Endothelial cell of hepatic sinusoid (primary cell): ENCODE data around the gene DCXR.

ENCODE experiments used
- in situ Hi-C: cut with HindIII; loops from 2 replicates; pipeline ENCODE4 v1.10.0; 2017; ENCODE audit warnings: low sequenced_read_pairs

The DCXR gene

GRCh38 chr17:82003411-82004381, 33.8 kb downstream of the DCXR start:
- in situ Hi-C loops = no loop called here

GRCh38 chr17:82001571-82002056, 35.9 kb downstream of the DCXR start:
- in situ Hi-C loops = no loop called here

DNA sequence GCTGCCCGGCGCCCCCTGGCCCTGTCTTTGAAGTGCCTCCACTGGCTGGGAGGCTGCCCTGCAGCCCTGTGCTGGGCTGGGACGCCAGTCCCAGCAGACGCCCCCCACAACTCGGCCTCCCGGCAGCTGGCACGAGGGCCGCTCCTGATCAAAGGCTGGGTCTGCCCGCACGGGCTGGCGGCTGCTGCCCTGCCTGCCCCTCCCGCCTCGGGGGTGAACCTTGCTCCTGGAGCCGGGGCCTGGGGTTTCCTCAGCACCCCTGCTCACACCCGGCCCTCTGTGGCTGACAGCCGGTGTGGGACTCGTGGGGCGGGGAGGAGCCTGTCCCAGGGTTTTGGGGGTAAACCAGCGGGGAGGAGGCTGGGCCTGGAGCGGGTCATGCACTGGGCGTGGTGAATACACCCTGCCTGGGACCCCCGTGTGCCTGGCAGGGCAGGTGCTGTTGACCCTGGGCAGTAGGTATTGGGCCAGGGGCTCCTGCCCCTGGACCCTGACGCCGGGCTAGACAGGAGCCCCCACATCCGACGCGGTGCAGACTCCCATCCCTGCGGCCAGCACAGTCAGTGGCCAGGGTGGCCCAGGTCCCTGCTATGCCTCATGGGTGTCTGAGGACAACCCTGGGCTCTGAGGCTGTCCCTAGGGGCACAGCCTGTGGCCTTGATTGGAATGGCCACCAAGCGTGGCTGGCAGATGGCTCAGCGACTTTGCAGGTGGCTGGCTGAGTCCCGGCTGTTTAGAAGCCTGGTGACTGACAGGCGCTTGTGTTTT, 36.5 kb downstream of the DCXR start:
- in situ Hi-C loops = no loop called here

GRCh38 chr17:81999976-82000802, 37.3 kb downstream of the DCXR start:
- in situ Hi-C loops = no loop called here

- in situ Hi-C loops = no loop called here
Measured at GRCh38 chr17:81999587-81999975, 37.9 kb downstream of the DCXR start.

DNA sequence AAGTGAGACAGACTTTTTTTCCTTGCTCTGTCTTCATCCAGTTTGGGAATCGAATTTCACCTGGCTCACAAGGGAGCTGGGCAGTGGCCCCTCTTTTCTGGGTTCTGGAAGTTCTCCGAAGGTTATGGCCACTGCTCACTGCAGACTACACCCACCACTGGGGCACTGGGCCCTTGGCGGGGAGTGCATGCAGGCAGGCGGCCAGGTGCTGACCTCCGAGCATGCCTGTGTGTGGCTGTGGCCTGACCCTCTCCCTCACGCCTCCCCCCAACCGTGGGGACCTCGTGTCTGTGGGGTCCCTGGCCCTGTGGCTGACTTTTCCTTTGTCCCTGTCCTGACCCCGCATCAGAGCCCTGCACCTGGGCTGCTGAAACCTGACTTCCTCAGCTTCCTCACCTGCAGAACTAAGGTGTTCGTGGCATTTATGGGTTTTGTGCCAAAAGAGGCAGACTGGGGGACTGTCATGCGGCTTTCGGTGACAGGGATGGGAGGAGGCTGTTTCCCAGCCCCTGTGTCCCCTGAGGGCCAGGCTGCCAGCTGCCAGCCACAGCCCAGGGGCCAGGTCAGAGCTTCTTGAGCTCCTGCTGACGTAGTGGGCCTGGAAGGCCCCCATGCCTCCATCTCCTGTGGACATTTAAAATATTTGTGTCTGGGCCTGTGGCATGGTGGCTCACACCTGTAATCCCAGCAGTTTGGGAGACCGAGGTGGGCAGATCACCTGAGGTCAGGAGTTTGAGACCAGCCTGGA, 38.6 kb downstream of the DCXR start:
- in situ Hi-C loops = no loop called here

GRCh38 chr17:81998212-81998611, 39.3 kb downstream of the DCXR start:
- in situ Hi-C loops = no loop called here

GRCh38 chr17:81996757-81997441, 40.6 kb downstream of the DCXR start:
- in situ Hi-C loops = no loop called here

- in situ Hi-C loops = no loop called here
Measured at GRCh38 chr17:81996232-81996756, 41.2 kb downstream of the DCXR start.

- in situ Hi-C loops = no loop called here
Measured at GRCh38 chr17:81995463-81996231, 41.9 kb downstream of the DCXR start.

GRCh38 chr17:81994593-81995462, 42.7 kb downstream of the DCXR start:
- in situ Hi-C loops = no loop called here

DNA sequence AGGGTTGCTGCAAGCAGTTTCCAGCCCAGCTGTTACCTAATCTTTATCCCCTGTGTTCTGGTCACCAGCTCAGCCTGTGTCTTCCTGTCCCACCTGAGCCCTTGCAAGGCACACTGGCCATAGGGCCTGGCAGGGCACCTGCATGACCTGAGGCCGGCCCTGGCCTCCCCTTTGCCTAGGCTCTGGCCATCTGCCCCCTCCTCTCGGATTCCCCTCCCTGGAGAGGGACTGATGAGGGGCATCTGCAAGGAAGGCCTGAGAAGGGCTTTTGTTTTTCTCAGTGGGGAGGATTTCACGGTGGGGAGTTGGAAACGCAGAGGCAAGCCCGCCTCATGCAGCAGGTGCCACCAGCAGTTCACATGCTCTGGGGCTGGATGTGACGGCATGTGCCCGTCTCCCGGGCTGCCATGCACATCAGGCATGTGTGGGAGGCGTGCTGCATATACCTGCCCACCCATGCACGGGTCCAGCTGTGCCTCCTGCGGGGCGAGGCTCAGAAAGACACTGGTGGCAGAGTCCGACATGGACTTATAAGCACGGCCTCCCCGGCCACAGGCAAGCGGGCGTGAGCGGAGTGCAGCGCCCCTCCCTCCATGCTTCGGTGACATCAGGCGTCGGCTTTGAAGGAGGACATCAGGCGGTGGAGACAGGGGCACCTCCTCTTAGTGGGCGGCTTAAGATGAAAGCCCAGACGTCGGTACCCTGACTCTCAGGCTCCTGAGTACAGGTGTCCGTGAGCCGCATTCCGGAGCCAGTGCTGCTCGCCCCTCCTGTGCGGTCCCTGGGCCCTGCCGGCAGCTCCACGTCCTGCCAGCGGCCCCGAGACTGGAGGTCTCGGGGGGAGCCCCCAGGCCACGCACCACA, 43.5 kb downstream of the DCXR start:
- in situ Hi-C loops = no loop called here

DNA sequence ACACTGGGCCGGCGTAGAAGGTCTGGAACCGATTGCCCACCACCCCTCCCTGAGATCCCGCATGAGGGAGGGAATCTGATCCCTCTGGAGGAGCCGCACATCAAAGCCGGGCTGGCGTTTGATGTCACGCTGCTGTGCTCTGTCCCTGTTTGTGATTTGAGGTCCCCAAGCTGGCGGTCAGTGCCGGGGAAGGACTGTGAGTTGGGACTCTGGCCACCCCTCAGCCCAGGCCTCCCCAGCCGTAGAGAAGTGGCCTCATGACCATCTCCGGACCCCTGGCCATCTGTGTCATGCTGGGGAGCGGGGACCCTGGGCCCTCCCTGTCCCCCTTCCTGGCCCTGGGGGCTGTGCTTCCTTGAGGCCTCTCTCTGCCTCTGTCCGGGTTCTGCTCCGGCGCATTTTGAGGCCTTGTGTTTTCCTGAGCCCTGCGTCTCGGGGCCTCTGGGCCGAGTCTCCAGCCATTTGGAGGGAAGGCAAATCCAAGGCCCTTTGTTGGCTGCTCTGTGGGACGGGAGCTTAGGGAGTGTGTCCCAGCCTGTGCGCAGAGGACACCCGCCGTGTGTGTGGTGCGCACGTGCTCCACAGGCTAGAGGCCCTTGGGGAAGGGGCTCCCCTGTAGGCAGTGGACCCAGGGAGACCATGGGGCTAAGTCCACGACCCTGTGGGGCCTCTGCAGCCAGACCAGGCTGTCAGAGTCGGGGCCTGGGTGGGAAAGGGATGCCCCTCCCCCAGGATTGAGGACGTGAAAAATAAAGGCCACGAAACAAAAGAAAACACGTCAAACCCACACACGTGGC, 45.0 kb downstream of the DCXR start:
- in situ Hi-C loops = no loop called here

DNA sequence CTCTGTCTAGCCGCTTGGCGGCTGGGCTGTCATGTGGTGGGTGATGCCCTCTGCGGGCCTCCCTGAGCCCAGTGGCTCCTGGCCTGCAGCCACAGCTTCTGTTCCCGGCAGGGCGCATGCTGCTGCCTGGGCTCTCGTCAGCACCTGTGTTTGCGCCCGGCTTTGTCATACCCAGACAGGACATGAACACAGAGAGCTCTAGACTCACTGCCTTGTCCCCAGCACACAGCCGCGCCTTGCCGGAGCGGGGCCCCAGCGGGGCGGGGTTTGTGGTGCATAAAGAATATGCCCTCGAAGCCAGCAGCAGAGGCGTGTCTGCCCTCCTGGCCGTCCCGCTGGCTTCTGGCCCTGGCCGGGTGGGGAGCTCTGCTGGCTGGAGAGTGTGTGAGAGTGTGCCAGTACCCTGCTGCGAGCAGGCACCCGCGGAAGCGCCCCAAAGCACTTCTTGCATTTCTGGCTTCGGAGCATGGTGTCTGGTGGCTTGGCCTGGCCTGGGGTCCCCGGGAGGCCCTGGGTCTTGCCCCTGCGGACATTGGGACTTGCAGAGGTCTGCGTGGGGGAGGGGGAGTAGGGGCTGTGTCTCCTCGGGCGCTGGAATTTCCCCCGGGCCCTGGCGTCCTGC, 45.7 kb downstream of the DCXR start:
- in situ Hi-C loops = no loop called here

DNA sequence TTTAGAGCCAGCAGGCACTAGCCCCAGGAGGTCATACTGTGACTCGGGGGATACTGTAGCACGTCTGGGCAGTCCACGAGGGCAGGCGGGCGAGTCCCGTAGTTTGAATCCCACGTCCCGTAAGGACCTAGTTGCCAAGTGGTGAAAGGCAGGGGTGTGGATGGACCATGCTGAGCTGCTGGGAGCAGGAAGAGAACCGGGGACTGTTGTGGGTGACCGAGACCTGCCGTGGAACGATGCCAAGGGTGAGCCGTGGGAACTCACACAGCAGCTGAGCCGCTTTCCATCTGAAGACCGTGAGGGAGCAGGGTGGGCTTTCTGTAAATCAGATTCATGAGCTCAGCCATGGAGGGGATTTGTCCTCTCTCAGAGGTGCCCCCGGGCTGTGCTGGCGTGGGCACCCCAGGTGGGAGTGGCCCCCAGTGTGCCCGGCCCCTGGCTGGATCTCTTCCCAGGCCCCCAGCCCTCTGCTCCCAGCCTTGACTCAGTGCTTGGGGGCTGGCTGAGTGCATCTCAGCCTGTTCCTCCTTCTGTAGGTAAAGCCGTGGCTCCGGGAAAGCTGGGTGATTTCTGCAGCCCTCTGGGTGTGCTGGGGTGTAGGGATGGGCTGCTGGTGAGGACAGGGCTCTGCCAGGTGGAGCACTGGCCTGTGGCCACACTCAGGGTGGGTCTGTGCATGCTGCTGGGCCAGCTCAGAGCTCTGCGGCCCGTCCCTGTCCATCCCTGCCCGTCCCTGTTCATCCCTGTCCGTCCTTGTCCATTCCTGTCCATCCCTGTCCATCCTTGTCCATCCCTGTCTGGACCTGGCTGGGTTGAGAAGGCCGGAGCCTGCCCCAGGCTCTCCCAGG, 46.4 kb downstream of the DCXR start:
- in situ Hi-C loops = no loop called here
